NCI-H2107 treated with DMSO at 0.1 percent for 48 hours (cell line): Measurements from ENCODE around the gene SFTA2.
A peak's percentile ranks its signal among the peaks of the same experiment; 100 is the strongest.
"Not testable (repeated sequence)": the region's sequence is repeated elsewhere in the genome, so short reads cannot be mapped to it uniquely, and the experiment has no call there.

Experiments
- DNase-seq: peaks from one replicate; lab custom pipeline; 2025; ENCODE audit not compliant: unreplicated experiment; lab: John Stamatoyannopoulos, UW

SFTA2 gene

GRCh38 chr6:30944051-30944450 is 12.1 kb upstream of the SFTA2 start:
- no peak for DNase-seq

GRCh38 chr6:30942338-30943060 is 10.5 kb upstream of the SFTA2 start:
- DNase-seq, result no peak

GRCh38 chr6:30940361-30940986 is 8.5 kb upstream of the SFTA2 start, which contains the start of gene MUCL3:
Gene MUCL3 (plus strand): TSS chr6:30940973. CDS start chr6:30941000, 27 bp downstream.
- no peak for DNase-seq

- DNase-seq, result no peak
These were observed 7.5 kb upstream of the SFTA2 start for GRCh38 chr6:30939473-30939872.

GRCh38 chr6:30938730-30939129 is 6.8 kb upstream of the SFTA2 start:
- DNase-seq, result no peak

GRCh38 chr6:30937265-30937664 is 5.3 kb upstream of the SFTA2 start:
- no peak for DNase-seq

- no peak for DNase-seq
These were observed 3.0 kb upstream of the SFTA2 start for GRCh38 chr6:30935018-30935417.

GRCh38 chr6:30932665-30933365 is 845 bp upstream of the SFTA2 start:
- DNase-seq, result no peak

GRCh38 chr6:30931272-30931671 is 698 bp downstream of the SFTA2 start:
- no peak for DNase-seq

GRCh38 chr6:30930506-30930905 is 1.5 kb downstream of the SFTA2 start:
- no peak for DNase-seq

- DNase-seq, result no peak
These were observed 3.3 kb downstream of the SFTA2 start for GRCh38 chr6:30928677-30929076.

GRCh38 chr6:30927080-30927479 is 4.9 kb downstream of the SFTA2 start:
- not testable (repeated sequence) for DNase-seq

- no peak for DNase-seq
These were observed 5.3 kb downstream of the SFTA2 start for GRCh38 chr6:30926644-30927043.

GRCh38 chr6:30924040-30924627 is 7.8 kb downstream of the SFTA2 start:
- DNase-seq, result not testable (repeated sequence)

GRCh38 chr6:30922447-30922852 is 9.5 kb downstream of the SFTA2 start:
- DNase-seq, result no peak

- no peak for DNase-seq
These were observed 13.3 kb downstream of the SFTA2 start for GRCh38 chr6:30918670-30919069.

- DNase-seq, result no peak
These were observed 14.5 kb downstream of the SFTA2 start for GRCh38 chr6:30917487-30917886.

GRCh38 chr6:30917041-30917440 is 14.9 kb downstream of the SFTA2 start:
- DNase-seq, result no peak

GRCh38 chr6:30915591-30915946 is 16.4 kb downstream of the SFTA2 start:
- peak; percentile 24 for DNase-seq

GRCh38 chr6:30914854-30915590 is 16.9 kb downstream of the SFTA2 start:
- no peak for DNase-seq
